ENCODE data around the gene ARPC5. TPM values are rescaled to one million over a fixed set of nuclear protein-coding genes. Genes with fewer than 3 reads are reported as not detected.
"Not testable (repeated sequence)": the region's sequence is repeated elsewhere in the genome, so short reads cannot be mapped to it uniquely, and the experiment has no call there.

The ARPC5 gene
- total and polyA plus RNA-seq, 4 donors = 165 to 266 (median 188) TPM

DNA sequence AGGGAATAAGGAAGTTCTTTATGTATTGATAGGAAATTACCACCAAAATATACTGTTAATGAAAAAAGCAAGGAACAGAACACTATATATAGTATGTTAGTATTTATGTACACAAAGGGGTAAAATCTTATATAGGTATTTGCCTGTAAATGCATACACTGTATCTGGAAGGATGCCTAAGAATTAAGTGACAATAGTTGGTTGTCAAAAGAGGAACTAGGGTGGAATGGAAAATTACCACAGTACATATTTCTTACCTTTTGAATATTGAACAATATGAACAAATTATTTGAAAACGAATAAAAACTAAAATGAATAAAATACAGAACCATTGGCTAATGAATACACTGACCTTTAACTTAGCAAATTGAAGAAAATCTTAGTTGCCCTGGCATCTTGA, 13.6 kb downstream of the ARPC5 start:
- Histone ChIP-seq H3K4me3 (no peak overlapping the region), H3K27ac (ENCODE audit: low read depth in 1 of 2, low read length in 1 of 2) (no peak overlapping the region), H3K4me1 (ENCODE audit: control insufficient read depth in 5 of 5, insufficient read depth in 5 of 5, low read length in 5 of 5) (peaks cover 1 to 18% (median 9%) of the 10 kb centered on the region in 5 donors), H3K9ac (ENCODE audit: insufficient read depth in 1 of 2, low read length in 2 of 2) (no peak overlapping the region), H3K27me3 (ENCODE audit: control insufficient read depth in 3 of 3, insufficient read depth in 3 of 3, low read length in 2 of 3) (no peaks in the 10 kb centered on the region), H3K36me3 (ENCODE audit: control insufficient read depth in 4 of 4, insufficient read depth in 4 of 4, low read length in 4 of 4) (peaks cover 0 to 4% (median 3%) of the 10 kb centered on the region in 4 donors), H3K9me3 (ENCODE audit: control insufficient read depth in 4 of 4, insufficient read depth in 3 of 4, low read length in 3 of 4) (no peaks in the 10 kb centered on the region)
- DNase-seq (no peak), ATAC-seq (ENCODE audit: insufficient read depth, low FRiP score) (no peak)
- TF ChIP-seq, protein P1, sequence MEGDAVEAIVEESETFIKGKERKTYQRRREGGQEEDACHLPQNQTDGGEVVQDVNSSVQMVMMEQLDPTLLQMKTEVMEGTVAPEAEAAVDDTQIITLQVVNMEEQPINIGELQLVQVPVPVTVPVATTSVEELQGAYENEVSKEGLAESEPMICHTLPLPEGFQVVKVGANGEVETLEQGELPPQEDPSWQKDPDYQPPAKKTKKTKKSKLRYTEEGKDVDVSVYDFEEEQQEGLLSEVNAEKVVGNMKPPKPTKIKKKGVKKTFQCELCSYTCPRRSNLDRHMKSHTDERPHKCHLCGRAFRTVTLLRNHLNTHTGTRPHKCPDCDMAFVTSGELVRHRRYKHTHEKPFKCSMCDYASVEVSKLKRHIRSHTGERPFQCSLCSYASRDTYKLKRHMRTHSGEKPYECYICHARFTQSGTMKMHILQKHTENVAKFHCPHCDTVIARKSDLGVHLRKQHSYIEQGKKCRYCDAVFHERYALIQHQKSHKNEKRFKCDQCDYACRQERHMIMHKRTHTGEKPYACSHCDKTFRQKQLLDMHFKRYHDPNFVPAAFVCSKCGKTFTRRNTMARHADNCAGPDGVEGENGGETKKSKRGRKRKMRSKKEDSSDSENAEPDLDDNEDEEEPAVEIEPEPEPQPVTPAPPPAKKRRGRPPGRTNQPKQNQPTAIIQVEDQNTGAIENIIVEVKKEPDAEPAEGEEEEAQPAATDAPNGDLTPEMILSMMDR (IDR thresholded peaks at IDR 0.05; ENCODE audit: control extremely low read depth, extremely low read depth) = no peak
- 33 to 62% methylated on average over 1 of the region's 1 CpG for WGBS, 2 donors

DNA sequence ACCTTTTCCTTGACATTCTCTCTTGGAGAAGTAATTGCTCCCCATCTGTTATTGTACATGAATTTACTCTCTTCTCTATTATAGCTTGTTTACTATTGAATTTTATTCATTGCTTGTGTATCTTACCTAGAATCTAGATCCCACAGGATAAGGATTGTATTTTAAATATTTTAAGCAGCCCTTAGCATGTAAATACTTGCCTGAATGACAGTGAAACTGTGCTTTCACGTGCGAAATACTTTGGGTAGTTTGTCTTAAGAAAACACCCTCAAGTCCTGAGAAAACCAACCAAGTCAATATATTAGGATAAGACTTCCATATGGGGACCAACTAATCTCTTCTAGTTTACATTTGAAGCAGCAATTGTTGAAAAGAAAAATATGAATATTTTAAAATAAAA, 15.3 kb downstream of the ARPC5 start:
- TF ChIP-seq, protein P1 (IDR thresholded peaks at IDR 0.05; ENCODE audit: control extremely low read depth, extremely low read depth) = no peak
- no peak overlapping the region for H3K9ac ChIP-seq (ENCODE audit: insufficient read depth in 1 of 2, low read length in 2 of 2)

DNA sequence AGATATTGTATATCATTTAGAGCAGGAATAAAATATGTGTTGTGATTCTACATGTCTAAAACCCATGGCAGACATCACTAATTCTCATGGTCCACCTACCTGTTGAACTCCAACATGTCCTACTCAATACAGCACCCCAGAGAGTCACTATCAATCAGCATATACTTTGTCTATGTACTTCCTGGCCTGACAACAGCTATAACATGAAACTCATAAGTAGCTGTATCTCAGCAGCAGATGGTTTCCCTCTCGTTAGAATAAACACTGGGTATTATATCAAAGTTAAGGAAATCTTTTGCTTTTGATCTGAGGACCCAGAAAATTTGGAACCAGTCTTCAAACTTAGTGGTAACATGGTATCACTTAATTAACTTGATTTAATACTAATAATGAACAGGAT, 15.8 kb downstream of the ARPC5 start:
- H3K9ac ChIP-seq (ENCODE audit: insufficient read depth in 1 of 2, low read length in 2 of 2) = no peak overlapping the region
- no peak for ATAC-seq (ENCODE audit: insufficient read depth, low FRiP score)
- TF ChIP-seq, protein P1 (IDR thresholded peaks at IDR 0.05; ENCODE audit: control extremely low read depth, extremely low read depth) = no peak
- peak in 2 of 3 donors; percentile 91 to 93 for DNase-seq
- peaks cover 0 to 3% (median 1%) of the 10 kb centered on the region in 4 donors for H3K36me3 ChIP-seq (ENCODE audit: control insufficient read depth in 4 of 4, insufficient read depth in 4 of 4, low read length in 4 of 4)
- WGBS, 2 donors = 66 to 81% methylated on average over 1 of the region's 1 CpG
- H3K27ac ChIP-seq (ENCODE audit: low read depth in 1 of 2, low read length in 1 of 2) = no peak overlapping the region
- H3K9me3 ChIP-seq (ENCODE audit: control insufficient read depth in 4 of 4, insufficient read depth in 3 of 4, low read length in 3 of 4) = no peaks in the 10 kb centered on the region
- no peaks in the 10 kb centered on the region for H3K27me3 ChIP-seq (ENCODE audit: control insufficient read depth in 3 of 3, insufficient read depth in 3 of 3, low read length in 2 of 3)
- H3K4me1 ChIP-seq (ENCODE audit: control insufficient read depth in 5 of 5, insufficient read depth in 5 of 5, low read length in 5 of 5) = peaks cover 0 to 18% (median 0%) of the 10 kb centered on the region in 5 donors
- H3K4me3 ChIP-seq = no peak overlapping the region

More for the DNA sequence above, 15.3 kb downstream of the ARPC5 start:
- Histone ChIP-seq H3K4me3 (no peak overlapping the region), H3K9me3 (ENCODE audit: control insufficient read depth in 4 of 4, insufficient read depth in 3 of 4, low read length in 3 of 4) (no peaks in the 10 kb centered on the region), H3K27me3 (ENCODE audit: control insufficient read depth in 3 of 3, insufficient read depth in 3 of 3, low read length in 2 of 3) (no peaks in the 10 kb centered on the region), H3K36me3 (ENCODE audit: control insufficient read depth in 4 of 4, insufficient read depth in 4 of 4, low read length in 4 of 4) (peaks cover 0 to 3% (median 3%) of the 10 kb centered on the region in 4 donors), H3K27ac (ENCODE audit: low read depth in 1 of 2, low read length in 1 of 2) (no peak overlapping the region), H3K4me1 (ENCODE audit: control insufficient read depth in 5 of 5, insufficient read depth in 5 of 5, low read length in 5 of 5) (peaks cover 0 to 18% (median 0%) of the 10 kb centered on the region in 5 donors)
- ATAC-seq (ENCODE audit: insufficient read depth, low FRiP score) (no peak), DNase-seq (no peak)
- WGBS, 2 donors = 63 to 94% methylated on average over 2 of the region's 2 CpGs

DNA sequence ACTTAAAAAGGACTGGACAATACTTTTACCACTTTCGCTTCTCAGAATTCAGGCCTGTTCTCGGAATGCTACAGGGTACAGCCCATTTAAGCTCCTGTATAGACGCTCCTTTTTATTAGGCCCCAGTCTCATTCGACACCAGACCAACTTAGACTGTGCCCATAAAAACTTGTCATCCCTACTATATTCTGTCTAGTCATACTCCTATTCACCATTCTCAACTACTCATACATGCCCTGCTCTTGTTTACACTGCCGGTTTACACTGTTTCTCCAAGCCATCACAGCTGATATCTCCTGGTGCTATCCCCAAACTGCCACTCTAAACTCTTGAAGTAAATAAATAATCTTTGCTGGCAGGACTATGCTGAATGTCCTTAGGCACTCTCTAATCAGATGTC, 17.4 kb downstream of the ARPC5 start:
- not testable (repeated sequence) for H3K27ac ChIP-seq (ENCODE audit: low read depth in 1 of 2, low read length in 1 of 2); H3K9ac ChIP-seq (ENCODE audit: insufficient read depth in 1 of 2, low read length in 2 of 2); DNase-seq; H3K4me3 ChIP-seq; H3K27me3 ChIP-seq (ENCODE audit: control insufficient read depth in 3 of 3, insufficient read depth in 3 of 3, low read length in 2 of 3); ATAC-seq (ENCODE audit: insufficient read depth, low FRiP score); H3K36me3 ChIP-seq (ENCODE audit: control insufficient read depth in 4 of 4, insufficient read depth in 4 of 4, low read length in 4 of 4); H3K9me3 ChIP-seq (ENCODE audit: control insufficient read depth in 4 of 4, insufficient read depth in 3 of 4, low read length in 3 of 4)
- peaks cover 0 to 18% (median 0%) of the 10 kb centered on the region in 5 donors for H3K4me1 ChIP-seq (ENCODE audit: control insufficient read depth in 5 of 5, insufficient read depth in 5 of 5, low read length in 5 of 5)
- 80 to 88% methylated on average over 4 to 5 of the region's 5 CpGs for WGBS, 2 donors

DNA sequence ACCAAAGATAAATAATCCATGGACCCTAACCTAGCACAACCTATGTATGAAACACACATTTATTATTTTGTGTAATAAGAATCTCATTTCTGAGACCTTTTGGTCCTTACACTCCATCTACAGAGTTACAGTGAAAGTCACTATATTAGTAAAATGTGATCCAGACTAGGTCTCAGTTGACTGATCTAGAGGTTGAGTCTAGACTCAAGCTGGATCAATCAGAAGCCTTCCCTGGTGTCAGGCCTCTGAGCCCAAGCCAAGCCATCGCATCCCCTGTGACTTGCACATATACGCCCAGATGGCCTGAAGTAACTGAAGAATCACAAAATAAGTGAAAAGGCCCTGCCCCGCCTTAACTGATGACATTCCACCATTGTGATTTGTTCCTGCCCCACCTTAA, 22.6 kb downstream of the ARPC5 start:
- not testable (repeated sequence) for H3K9me3 ChIP-seq (ENCODE audit: control insufficient read depth in 4 of 4, insufficient read depth in 3 of 4, low read length in 3 of 4); H3K27ac ChIP-seq (ENCODE audit: low read depth in 1 of 2, low read length in 1 of 2); ATAC-seq (ENCODE audit: insufficient read depth, low FRiP score); DNase-seq; H3K36me3 ChIP-seq (ENCODE audit: control insufficient read depth in 4 of 4, insufficient read depth in 4 of 4, low read length in 4 of 4); H3K4me3 ChIP-seq; H3K9ac ChIP-seq (ENCODE audit: insufficient read depth in 1 of 2, low read length in 2 of 2); H3K27me3 ChIP-seq (ENCODE audit: control insufficient read depth in 3 of 3, insufficient read depth in 3 of 3, low read length in 2 of 3)
- WGBS, 2 donors = 94 to 96% methylated on average over 2 to 3 of the region's 3 CpGs
- H3K4me1 ChIP-seq (ENCODE audit: control insufficient read depth in 5 of 5, insufficient read depth in 5 of 5, low read length in 5 of 5) = peaks cover 7 to 21% (median 7%) of the 10 kb centered on the region in 5 donors
